GM18873 (cell line): ENCODE measurements around the gene SPATA16.
"Not testable (repeated sequence)": the region's sequence is repeated elsewhere in the genome, so short reads cannot be mapped to it uniquely, and the experiment has no call there.

Source experiments
- ATAC-seq: cut with Tn5 transposase; IDR thresholded peaks from one replicate; pipeline ENCODE4 v1.9.1; 2021; ENCODE audit warnings: mild to moderate bottlenecking, moderate library complexity, moderate number of reproducible peaks; ENCODE audit not compliant: unreplicated experiment, low FRiP score

Gene SPATA16

GRCh38 chr3:172968646-172969045 lies 172.4 kb downstream of the SPATA16 start:
- ATAC-seq, result no peak

GRCh38 chr3:172965256-172965655 lies 175.8 kb downstream of the SPATA16 start:
- ATAC-seq, result no peak

DNA sequence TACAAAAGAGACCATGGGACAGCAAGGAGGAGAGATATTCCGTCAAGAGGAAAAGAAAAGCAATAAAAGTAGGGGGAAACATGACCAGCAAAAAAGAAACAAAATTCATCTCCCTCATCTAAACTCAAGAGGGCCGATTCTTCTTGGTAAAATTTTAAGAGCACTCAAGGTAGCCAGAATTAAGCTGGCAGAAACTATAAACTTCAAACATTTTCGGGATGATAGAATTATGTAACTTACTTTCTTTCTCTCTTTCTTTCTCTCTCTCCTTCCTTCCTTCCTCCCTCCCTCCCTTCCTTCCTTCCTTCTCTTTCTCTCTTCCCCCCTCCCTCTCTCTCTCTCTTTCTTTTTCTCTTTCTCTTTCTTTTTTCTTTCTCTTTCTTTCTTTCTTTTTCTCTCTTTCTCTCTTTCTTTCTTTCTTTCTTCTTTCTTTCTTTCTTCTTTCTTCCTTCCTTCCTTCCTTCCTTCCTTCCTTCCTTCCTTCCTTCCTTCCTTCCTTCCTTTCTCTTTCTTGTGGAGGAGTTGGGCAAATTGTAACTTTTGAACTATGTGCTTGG lies 180.3 kb downstream of the SPATA16 start:
- not testable (repeated sequence) for ATAC-seq

- no peak for ATAC-seq
These were observed 182.5 kb downstream of the SPATA16 start for GRCh38 chr3:172958565-172958964.

- no peak for ATAC-seq
These were observed 187.5 kb downstream of the SPATA16 start for GRCh38 chr3:172953571-172953970.

DNA sequence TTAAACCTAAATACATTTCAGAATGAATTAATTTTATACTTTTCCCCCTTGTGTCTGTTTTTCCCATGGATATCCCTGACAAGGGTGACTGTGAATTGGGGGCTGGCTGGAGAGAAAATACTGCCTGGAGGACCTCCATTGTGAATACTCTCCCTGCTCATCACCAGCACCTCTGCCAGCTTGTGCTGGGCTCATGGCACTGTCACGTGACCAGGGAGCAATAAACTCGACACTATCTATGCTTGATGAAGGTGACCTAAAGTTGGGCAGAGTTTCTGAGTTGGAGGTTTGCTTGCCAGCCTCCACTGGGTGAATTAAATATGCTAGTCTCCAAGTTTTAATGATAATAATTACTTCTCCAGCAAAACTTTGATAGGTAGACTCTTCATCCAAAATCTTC lies 189.5 kb downstream of the SPATA16 start:
- ATAC-seq, result no peak

DNA sequence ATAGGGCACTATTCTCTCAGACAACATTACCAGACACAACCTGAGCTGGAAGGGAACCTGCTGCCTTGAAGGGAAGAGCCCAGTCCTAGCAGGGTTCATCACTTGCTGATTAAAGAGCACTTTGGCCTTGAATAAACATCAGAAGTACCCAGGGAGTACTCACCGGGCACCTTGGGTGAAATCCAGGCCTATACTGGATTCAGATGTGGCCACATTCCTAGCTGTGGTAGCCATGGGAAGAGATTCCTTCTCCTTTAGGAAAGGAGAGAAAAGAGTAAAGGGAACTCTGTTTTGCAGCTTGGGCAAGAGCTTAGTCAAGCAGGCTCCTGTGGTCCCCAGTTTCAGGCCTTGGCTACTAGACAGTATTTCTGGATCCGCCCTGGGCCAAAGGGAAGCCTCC lies 195.0 kb downstream of the SPATA16 start:
- no peak for ATAC-seq

DNA sequence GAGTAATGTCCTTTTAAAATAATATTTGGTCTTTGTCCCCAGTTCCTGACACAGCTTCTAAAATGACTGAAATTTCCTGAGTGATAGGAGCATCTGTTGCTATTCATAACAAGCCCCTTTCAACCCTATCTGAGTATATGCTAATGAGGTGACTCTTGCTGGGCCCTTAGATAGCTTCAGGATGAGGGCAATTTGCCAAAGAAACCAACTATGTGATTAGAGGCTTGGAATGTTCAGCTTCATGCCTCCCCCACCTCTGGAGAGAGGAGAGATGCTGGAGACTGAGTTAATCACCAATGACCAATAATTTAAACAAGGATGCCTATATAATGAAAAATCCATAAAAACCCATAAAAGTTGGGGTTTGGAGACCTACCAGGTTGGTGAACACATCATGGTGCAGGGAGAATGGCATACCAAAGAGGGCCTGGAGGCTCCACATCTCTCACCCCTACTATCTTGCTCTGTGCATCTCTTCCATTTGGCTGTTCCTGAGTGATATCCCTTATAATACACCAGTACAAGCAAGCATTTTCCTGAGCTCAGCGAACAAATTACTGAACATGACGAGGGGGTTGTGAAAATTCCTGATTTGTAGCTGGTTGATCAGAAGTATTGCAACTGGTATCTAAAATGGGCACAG lies 201.3 kb downstream of the SPATA16 start:
- ATAC-seq, result no peak

GRCh38 chr3:172938788-172939187 lies 202.2 kb downstream of the SPATA16 start:
- ATAC-seq, result no peak

DNA sequence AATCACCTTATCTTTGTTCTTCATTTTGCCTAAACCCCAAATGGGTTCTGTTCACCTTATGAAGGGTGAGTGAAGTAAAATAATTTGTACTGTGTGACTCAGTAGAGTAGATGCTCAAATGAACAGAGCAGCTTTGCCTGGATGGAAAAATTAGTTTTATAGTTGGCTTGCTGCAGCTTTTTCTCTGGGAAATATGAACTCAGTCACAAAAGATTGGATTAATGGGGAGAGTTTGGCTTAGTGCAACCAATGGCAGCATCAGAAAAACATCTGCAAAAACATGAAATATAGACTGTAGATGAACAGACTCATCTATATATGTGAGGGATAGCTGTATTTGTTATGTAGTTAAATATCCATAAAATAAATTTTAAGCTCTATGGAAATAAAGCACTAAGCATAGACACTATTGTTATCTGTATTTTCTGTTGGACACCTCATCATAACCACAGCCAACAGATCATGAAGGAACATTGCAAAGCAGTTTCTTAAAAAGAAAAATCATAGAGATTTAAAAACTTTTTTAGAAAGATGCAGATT lies 209.2 kb downstream of the SPATA16 start:
- ATAC-seq, result no peak

- ATAC-seq, result no peak
These were observed 211.6 kb downstream of the SPATA16 start for GRCh38 chr3:172929451-172929850.

GRCh38 chr3:172924546-172924945 lies 216.5 kb downstream of the SPATA16 start:
- ATAC-seq, result no peak

- no peak for ATAC-seq
These were observed 221.7 kb downstream of the SPATA16 start for GRCh38 chr3:172919297-172919683.

DNA sequence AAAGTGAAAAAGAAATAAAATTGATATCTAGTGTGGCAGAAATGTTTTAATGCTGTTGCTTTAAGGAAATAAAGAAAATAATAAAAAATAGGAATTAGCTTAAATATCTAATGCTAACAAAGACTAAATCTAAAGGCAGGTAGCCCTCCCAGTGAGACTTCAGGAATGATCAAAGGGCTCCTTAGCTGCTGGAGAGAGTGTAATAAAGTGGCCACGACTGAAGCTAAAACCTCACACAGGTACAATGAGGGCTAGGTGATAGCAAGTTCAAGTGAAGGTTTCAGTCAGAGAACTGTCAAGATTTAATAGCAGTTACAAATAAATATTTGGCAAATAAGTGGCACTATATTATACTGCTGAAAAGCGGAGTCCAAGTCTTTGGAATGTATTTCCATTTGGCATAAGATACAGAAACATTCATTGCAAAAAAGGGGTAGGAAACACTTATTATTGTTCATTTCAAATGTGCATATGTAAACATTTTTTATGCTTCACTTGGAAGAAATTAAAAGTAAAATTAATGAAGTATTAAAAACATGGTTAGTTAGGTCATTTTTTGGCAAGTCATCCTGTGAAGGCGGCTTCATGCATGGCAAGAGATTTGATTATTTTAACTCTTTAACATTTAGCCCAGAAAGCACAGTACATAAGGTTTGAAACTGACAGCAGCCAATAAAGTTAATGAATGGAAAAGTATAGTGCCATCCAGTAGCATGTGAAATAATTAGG lies 222.3 kb downstream of the SPATA16 start:
- no peak for ATAC-seq

DNA sequence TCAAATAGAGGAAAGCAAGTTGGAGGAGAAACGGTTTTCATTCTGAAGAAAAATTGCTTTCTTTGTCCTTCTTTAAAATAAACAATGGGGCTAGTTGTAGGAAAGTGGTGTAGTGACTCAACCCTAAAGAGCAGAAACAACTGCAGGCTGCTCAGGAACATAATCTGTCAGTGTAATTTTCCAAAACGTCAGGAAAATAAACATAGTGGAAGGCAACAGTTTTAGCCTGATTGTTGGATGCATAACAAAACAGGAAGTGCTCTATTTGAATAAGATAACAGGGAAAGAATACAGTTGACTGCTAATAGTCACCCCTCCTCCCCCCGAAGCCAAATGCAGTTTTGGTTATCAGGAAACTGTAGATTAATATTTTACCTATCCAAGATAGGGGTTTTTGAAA lies 222.9 kb downstream of the SPATA16 start:
- no peak for ATAC-seq

DNA sequence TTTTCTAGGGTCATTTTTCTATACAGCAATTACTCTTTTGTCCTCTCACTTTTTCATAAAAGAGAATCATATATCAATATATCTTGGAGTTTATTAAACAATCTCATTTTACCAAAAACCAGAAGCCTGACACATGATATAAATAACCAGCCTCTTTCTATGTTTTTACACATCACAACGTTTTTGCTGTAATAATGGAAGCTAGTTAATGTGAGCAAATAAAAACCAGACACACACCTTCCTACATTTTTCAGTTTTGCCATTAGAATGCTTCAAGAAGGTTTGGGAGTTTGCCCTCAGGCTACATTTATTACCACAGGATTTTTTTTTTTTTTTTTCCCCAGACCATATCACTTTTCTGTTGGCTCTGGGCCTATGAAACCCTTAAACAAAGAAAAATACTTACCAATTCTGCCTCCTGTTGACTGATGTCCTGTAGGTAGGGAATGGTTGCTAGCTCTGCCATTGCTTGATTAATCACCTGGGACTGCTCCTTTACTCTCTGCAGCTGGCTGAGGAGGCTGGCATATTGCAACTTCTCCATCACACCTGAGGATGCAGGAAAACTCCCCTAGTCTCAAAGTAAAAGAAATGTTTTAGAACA lies 225.0 kb downstream of the SPATA16 start:
- no peak for ATAC-seq

DNA sequence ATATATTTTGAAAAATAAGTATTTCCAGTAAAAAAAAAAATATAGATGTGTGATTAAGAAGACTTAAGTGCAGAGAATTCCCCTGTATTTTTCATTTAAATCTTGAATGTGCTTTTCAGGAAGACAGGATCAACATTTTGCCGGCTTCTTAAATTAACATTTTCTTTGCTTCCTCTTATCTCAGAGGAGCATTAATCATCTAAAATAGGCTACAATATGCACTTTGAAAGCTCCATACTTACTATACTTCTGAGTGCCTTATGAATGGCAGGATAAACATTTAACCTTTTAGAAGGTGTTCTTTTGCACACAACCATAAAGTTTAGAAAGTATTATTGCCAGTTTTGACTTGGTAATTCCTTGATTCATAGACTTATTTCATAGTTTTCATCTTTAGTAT lies 226.2 kb downstream of the SPATA16 start:
- ATAC-seq, result no peak

DNA sequence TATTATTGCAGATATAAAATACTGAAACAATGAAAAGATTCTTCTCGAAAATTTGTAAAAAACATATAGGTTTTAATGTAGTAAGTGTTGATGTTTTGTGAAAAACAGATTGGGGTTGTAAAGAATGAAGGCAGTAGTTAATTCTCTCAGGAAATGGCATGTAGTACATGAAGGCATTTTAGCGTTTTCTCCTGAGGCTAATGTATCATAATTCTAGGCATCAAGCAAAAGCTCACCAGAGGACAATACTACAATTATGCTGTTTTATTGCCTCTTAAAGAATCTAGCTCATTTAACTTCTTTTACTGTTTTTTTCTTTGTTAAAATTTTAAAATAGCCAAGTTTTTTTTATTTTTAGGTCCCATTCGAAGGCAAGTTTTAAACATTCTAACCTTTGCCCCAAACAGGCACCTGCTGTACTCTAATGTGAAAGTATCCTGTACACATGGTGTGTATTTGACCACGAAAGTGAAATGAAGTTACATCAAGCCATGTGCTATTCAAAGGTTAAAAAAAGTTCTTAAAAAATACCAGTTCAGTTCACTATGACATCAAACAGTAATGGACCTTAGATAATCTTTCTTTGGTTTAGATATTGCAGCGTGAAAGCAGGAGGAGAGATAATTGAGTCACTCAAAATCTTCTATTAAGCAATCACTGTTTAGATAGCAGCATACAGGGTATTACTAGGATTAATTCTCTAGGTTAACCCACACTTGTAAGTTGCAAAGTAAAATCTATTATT lies 227.0 kb downstream of the SPATA16 start:
- no peak for ATAC-seq

- ATAC-seq, result no peak
These were observed 229.9 kb downstream of the SPATA16 start for GRCh38 chr3:172911142-172911541.

GRCh38 chr3:172908771-172909270 lies 232.2 kb downstream of the SPATA16 start:
- ATAC-seq, result no peak
